Fibroblast of skin of right biceps (primary cell): Measurements from ENCODE around the gene KCNJ18.
"Not testable (repeated sequence)": the region's sequence is repeated elsewhere in the genome, so short reads cannot be mapped to it uniquely, and the experiment has no call there.

Source experiments
- DNase-seq: peaks from one replicate; pipeline ENCODE4 v3.0.0-alpha.2; 2013

KCNJ18 gene

DNA sequence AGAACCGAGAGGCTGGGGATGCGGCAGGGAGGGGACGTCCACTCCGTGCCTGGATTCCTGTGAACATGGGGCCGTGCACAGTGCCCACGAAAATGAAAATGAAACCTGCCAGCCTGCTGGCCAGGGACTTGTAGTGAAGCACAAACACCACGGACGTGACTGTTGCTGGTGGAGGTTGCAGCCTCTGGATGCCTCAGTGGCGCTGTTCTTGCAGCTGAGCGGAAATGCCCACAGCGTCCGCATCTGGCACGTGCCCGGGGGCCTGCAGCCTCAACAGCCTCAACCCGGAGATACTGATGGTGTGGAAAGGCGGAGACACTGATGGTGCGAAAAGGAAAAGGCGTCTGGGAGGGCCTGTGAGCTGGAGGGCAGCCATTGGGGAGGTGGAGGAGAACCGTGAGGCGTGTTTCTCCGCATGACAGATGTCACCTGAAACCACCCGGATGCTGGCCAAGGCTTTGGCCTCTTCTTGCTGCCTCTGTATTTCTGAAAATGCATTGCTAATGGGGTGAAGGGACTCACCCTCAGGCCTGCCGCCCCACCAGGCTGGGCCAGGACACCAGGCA is 44.8 kb downstream of the KCNJ18 start:
- not testable (repeated sequence) for DNase-seq

DNA sequence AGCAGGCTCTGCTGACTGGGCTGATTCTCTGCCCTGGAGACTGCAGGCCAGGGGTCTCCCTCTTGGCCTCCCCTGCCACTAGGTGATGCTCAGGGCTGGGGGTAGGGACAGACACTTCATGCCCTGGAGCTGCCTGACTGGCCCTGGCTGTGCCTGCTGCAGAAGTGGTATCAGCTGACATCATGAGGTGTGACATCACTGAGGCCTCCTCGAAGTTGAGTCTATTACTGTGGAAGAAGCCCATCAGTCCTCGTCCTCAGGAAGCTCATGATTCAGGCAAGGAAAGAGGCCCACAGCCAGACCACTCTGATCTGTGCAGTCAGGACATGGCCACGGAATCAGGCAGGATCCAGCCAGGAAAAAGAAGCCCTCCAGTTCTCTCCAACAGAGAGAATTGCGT is 45.9 kb downstream of the KCNJ18 start:
- DNase-seq = not testable (repeated sequence)

DNA sequence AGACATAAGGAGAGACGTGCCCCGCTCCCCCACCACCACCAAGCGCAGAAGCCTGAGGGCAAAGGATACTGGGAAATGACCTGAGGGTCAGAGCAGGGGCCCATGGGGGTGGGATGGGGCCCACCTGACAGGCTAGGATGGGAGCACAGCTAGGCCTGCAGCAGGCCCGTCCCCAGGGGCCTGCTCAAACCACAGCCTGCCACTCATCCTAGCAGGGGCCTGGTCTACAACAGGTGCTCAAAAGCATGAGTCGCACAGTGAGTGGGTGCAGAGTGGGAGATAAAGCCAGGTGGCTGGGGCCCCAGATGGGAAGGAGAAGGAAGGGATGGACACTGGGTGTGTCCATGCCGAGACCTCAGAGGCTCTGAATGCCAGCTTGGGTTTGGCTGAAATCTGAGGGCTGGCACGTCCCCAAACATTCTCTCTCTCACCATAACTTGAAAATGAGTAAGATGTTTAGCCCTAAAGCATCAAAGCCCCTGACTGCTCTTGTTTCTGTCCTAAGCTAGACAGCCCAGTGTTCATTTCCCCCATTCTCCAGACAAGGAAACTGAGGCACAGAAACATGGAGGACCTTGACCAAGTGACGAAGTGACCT is 46.7 kb downstream of the KCNJ18 start:
- DNase-seq = not testable (repeated sequence)

DNA sequence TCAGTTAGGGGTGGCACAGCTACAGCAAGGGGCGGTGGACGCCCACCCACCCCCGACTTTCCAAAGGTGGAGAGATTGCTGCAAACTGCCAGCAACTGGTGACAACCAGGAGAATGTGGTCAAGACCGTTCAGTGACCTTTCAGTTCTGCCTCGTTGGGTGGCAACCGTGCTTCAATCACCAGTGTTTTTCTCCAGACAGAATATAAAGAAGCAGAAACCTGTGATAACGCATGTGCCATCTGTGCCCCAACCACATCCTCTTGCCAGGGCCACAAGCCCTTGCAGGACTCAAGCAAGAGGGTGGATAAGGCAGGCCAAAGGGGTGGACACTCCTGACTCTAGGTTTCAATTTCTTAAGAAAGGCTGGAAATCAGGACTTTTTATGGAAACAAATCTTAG is 47.2 kb downstream of the KCNJ18 start:
- DNase-seq = not testable (repeated sequence)

DNA sequence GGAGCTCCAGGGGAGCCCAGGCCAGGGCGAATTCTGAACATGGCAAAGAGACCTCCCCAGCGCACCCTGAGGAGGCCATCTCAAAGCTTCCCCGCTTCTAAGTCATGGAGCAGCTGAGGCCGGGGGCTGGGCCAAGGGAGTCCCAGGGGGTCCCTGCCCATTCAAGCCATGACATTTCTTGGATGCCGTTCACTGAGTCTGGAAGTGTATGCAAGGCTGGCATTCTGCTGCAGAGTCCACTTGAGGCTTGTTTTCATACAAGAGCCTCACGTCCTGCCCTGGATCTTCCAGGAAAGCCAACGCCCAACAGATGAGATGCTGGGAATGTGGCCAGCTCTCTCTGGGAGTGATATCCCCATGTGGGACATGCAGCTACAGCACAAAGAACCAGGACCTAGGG is 48.5 kb downstream of the KCNJ18 start:
- DNase-seq = not testable (repeated sequence)

DNA sequence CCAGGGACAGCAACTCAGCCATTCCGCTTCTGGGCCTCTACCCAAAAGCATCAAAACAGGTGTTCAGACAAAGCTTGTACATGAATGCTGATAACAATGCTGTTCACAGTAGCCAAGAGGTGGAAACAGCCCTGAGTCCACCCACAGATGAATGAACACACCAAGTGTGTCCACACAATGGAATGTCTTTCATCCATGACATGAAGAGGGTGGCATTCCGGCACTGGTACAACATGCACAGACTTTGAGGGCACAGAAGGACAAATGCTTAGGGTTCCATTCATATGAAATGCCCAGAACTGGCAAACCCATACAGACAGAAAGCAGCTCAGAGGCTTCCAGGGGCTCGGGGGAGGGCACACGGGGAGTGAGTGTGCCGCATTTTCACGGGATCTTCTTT is 49.2 kb downstream of the KCNJ18 start:
- not testable (repeated sequence) for DNase-seq

DNA sequence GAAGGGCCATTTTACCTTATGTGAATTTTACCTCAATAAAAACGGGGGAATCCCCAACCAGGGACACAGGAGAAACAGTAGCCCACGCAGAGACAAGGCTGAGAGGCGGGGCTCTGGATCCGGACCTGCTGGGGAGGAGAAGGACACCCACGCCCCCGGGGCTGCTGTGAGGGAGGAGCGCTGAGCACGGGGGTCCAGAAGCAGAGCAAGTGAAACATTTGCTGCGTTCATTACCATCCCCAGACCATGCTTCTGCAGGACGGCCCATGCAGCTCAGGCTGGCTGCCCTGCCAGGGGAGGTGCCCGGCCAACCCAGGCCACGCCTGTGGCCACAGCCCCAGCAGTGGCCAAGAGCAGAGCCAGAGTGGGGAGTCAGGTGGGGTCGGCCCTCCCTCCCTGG is 50.0 kb downstream of the KCNJ18 start:
- no peak for DNase-seq

DNA sequence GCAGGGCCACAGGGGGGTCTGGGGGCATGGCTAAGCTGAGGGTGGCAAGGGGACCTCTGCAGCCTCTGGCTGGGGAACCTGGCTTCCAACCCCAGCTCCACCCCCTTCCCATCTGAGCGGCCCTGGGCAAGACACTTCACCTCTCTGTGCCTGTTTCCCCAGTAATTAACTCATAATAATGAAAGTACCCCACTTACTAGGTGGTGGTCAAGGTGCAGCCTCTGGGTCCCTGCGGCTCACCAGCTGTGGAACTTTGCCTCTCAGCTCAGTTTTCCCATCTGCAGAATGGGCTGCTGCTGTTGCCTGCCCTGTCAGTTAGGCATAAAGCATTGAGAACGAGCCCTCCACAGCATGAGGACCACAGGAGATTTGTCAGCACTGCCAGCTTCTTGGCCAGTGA is 51.8 kb downstream of the KCNJ18 start:
- not testable (repeated sequence) for DNase-seq

DNA sequence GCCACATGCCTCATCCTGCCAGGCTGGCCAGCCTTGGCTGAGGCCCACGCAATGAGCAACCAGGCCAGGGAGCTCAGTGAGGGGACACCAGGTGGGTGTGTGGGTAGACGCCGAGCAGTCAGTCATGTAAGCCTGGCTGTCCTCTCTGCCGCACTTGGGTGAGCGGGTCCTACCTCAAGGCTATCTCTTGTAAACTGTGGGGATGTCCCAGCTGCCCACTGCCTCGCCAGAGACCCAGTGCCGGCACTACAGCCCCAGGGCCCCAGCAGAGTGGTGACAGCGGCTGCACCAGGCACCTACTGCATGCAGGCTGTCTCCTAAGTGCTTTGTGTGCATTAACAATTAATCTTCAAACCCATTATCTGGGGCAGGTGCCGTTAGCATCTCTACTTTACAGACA is 52.3 kb downstream of the KCNJ18 start:
- DNase-seq = not testable (repeated sequence)

DNA sequence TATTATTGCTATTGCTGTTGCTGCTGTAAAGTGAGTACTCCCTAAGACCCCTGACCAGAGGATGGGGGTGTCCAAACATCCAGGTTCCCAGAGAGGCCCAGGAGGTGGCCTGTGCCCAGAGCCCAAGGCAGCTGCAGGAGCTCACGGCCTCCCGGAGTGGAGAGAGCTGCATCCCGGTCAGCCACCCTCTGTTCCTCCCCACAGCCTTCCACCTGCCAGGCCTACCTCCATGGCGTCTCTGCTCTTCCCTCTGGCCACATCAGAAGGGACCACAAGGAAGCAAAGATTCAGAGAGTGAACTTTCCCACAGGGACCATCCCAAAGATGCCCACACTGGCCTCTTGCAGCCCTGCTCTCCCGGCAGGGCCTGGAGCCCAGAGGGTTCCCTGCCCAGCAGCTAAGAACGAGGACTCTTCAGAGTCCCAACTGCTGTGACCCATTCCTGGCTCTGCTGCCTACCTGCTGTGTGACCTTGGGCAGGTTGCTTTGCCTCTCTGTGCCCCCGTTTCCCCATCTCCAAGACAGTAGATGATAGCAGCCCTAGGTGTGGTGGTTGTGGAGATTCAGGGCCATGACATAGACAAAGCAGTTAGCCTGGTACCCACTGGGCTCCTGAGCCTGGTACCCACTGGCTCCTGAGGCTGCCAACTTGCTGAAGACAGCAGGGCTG is 53.2 kb downstream of the KCNJ18 start:
- DNase-seq = not testable (repeated sequence)

DNA sequence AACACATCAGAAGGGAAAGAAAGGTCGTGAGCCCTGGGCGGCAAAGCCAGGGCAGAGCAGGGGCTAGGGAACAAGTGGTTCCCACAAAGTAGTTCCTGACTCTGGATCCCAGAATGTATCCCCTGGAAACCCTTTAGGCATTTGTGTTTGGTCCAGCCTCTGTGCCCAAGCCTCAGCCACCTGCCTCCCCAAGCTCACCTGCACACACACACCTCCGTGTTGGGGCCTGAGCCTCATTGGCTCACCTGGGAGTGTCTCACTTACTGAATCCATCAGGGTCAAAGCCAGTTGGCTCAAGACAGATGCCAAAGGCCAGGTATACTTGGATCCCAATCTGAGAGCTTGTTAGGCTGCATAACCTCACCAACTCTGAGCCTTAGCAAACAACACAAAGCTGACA is 54.1 kb downstream of the KCNJ18 start:
- DNase-seq = not testable (repeated sequence)

DNA sequence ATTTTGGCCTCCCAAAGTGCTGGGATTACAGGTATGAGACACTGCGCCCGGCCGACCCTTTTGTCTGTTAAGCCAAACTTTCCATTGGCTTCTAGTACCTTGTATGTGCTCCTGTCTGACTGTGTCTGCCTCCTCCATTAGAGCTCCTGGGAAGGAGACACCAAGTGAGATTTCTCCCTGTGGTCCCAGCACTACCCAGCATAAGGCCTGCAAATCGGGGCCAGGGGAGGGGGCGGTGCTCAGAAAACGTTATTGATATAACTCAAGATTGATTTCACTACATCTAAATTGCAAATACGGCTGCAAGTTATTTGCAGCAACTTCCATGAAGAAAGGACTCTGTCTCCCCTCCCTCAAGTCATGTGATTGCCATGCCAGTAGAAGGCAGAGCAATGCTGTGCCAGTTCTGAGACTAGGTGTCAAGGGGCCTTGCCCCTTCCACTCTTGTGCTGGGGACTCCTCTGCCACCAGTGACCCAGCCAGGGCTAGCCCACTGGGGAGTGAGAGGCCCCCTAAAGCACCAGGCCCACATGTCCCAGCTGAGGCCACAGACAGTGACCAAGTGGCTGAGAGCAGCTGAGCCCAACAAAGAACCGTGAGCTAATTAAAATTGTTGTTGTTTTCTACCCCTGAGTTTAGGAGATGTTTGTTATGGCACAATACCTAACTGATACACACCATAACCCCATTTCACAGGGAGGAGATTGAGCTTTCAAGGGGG is 55.0 kb downstream of the KCNJ18 start:
- DNase-seq = not testable (repeated sequence)

DNA sequence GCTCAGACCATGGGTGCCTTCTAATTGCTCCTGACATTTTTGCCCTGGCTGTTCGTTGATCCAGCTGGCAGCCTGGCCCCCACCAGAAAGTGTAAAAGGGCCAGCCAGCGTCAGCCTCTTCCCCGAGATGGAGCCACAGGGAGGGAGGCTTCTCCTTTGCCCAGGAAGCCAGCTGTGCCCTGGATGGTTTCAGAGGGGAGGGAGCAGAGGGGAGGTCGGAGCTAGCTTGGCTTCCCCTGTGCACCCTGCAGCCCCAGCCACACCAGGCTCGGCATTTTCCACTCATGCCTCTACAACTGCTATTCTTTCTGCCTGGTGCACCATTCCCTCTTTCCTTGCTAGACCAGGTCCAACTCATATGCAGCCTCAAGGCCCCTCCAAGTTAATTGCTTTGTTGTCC is 56.4 kb downstream of the KCNJ18 start:
- not testable (repeated sequence) for DNase-seq

DNA sequence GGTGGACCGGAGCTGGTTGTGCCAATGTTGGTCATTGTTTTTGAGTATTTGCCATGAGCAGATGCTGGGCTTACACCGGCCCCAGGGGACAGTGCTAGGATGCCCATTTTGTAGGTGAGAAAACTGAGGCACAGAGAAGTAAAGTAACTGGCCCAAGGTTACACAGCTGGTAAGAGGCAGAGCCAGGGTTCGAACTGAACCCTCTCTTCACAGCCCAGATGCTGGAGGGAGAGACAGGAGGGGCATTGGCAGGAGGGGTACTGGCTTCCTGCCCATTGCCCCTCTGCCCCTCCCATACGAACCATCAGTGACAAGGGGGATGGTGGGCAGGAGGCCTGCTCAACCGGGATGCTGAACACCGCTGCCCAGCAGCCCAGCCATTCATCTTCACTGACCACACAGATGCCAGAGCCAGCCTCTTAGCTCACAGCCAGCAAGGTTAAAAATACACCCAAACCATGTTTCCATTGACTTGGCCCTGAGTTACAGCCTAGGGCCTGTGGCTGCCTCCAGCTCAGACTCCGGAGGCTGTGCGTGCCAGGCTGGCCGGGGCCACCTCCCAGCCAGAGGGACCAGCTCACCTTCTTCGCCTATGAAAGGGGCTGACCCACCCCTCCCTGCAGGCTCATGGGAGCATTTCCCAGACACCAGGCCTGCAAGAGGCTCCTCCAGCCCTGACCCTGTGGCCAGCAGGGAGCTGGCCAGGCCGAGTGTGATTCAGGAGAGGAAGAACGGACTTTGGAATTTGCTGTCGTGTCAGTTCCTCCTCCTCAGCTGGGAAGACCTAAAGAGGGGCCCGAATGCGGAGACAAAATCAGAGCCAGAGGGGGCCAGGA is 57.6 kb downstream of the KCNJ18 start:
- not testable (repeated sequence) for DNase-seq

DNA sequence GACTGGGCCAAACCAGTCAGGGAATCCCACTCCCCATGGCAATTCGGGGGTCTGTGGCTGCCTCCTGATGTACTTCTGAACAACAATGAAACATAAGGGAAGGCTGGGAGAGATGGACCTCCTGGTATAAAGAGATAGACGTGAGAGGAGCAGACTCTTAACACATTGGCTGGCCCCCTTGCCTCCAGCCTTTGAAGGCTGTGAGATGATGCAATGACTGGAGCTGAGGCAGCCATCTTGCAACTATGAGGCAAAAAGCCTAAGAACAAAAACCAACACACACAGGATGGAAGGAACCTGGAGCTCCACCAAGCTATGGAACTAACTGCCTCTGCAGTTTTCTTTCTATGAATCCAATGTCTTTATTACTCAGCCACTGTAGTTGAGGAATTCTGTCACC is 58.8 kb downstream of the KCNJ18 start:
- DNase-seq = not testable (repeated sequence)
